Prostate gland (tissue), 2 donors: ENCODE data around the gene USP25.

Experiments
- POLR2AphosphoS5 ChIP-seq: sonication (generic); formaldehyde crosslinking; IDR thresholded peaks from one replicate; pipeline ENCODE4 v1.6.1; 2017; ENCODE audit warnings: antibody characterized with exemption
- TF ChIP-seq, protein P1 (sequence below), 4 experiments: fragments of 200-600 bp in 2 of 4; fragments of 450-650 bp in 2 of 4; sonication (generic) in 2 of 4; IDR thresholded peaks; 1 replicate in 3 of 4; 2 replicates in 1 of 4; pipeline ENCODE4 v1.5.1; 2016 to 2019; ENCODE audit warnings: antibody characterized with exemption in 4 of 4, mild to moderate bottlenecking in 2 of 4, moderate library complexity in 2 of 4

DNA sequence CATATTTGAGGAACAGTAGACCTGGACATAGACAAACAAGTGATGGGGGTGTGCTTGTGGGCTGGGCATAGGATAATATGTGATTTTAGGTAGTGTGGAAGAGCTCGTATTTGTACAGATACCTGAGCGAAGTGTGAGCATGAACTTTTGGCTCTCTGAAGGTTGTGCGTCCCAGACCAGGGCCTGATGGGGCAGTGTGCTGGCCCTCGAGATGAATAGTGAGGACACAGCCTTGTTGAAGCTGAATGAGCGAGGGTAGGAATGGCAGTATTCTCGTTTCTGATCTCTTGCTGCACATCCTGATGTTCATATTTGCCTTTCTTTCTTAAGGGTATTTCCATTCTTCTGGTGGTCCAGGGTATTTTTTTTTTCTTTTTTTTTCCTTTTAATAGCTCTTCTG is 41.5 kb downstream of the USP25 start:
- TF ChIP-seq, protein P1, sequence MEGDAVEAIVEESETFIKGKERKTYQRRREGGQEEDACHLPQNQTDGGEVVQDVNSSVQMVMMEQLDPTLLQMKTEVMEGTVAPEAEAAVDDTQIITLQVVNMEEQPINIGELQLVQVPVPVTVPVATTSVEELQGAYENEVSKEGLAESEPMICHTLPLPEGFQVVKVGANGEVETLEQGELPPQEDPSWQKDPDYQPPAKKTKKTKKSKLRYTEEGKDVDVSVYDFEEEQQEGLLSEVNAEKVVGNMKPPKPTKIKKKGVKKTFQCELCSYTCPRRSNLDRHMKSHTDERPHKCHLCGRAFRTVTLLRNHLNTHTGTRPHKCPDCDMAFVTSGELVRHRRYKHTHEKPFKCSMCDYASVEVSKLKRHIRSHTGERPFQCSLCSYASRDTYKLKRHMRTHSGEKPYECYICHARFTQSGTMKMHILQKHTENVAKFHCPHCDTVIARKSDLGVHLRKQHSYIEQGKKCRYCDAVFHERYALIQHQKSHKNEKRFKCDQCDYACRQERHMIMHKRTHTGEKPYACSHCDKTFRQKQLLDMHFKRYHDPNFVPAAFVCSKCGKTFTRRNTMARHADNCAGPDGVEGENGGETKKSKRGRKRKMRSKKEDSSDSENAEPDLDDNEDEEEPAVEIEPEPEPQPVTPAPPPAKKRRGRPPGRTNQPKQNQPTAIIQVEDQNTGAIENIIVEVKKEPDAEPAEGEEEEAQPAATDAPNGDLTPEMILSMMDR (IDR thresholded peaks at IDR 0.05) = no peak
- TF ChIP-seq POLR2AphosphoS5 = no peak
